ENCODE data around the gene INTS11. TPM values are rescaled to one million over a fixed set of nuclear protein-coding genes. Genes with fewer than 3 reads are reported as not detected.

Gene INTS11
- total RNA-seq, 1 donor from 2014 or later: 151 TPM

DNA sequence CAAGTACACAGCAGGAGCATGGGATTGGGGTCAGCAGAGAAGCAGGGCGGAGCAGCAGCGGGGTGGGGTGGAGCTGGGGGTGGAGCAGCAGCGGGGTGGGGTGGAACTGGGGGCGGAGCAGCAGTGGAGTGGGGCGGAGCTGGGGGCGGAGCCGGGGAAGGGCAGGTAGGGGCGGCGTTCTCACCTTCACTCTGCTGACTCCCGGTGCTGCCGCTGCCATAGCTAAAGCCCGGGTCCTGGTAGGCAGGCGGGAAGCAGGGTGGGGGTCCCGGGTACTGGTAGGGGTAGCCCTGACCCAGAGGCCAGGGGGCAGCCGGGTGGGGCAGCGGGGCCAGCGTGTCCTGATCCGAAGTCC lies 13.3 kb upstream of the INTS11 start:
- intact Hi-C loops (cut with micrococcal nuclease): no loop called here
- ATAC-seq (ENCODE audit: low read depth): peak; percentile 77
- no peaks in the 10 kb centered on the region for H3K9me3 Mint-ChIP-seq
- H3K27me3 Mint-ChIP-seq: no peaks in the 10 kb centered on the region
- H3K36me3 Mint-ChIP-seq (ENCODE audit: low read depth): peaks cover 15% of the 10 kb centered on the region
- no peak for DNase-seq
- ChIA-PET CTCF (no interaction called here), POLR2A (no interaction called here)
- no peak overlapping the region for H3K4me3 Mint-ChIP-seq
- TF ChIP-seq, protein P1, sequence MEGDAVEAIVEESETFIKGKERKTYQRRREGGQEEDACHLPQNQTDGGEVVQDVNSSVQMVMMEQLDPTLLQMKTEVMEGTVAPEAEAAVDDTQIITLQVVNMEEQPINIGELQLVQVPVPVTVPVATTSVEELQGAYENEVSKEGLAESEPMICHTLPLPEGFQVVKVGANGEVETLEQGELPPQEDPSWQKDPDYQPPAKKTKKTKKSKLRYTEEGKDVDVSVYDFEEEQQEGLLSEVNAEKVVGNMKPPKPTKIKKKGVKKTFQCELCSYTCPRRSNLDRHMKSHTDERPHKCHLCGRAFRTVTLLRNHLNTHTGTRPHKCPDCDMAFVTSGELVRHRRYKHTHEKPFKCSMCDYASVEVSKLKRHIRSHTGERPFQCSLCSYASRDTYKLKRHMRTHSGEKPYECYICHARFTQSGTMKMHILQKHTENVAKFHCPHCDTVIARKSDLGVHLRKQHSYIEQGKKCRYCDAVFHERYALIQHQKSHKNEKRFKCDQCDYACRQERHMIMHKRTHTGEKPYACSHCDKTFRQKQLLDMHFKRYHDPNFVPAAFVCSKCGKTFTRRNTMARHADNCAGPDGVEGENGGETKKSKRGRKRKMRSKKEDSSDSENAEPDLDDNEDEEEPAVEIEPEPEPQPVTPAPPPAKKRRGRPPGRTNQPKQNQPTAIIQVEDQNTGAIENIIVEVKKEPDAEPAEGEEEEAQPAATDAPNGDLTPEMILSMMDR (IDR thresholded peaks at IDR 0.05): no peak
- no peak overlapping the region for H3K27ac Mint-ChIP-seq
- no peaks in the 10 kb centered on the region for H3K4me1 Mint-ChIP-seq

DNA sequence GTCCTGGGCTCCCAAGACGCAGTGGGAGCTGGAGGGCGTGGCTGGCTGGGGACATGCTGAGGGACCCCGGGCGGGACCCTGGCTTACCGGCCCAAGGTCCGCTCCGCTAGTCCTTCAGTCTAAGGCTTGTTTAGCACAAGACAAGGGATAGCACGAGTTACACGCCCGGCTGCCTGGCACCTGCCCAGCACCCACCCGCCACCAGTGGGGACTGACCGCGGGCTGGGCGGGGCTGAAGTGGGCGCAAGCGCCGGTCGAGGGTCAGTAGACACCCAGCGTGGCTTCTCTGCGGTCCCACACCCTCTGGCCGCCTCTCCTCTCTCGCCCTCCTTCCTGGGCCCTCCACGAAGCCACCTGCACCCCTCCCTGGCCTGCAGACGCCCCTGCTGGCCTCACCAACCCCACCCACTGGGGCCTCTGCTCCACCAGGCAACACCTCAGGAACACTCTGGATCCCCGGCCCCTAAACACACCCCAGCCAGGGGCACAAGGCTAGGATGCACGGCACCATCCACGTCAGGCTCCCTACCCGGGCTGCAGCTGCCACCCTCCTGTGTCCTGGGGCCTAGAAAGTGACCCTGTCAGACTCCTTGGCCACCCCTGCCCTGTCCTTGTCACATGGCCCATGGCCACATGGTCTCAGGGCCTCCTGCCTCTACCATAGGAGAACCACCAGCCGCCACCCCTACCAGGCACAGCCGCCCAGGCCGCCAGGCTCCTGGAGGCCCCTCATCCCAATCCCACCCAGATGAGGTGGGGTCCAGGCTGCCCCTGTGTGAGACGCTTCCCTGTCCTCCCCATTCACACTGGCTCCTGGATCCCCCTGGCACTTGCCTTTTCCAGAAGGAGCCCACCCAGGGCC lies 12.7 kb upstream of the INTS11 start:
- TF ChIP-seq, protein P1 (IDR thresholded peaks at IDR 0.05): no peak
- ChIA-PET CTCF (no interaction called here), POLR2A (no interaction called here)
- Mint-ChIP-seq H3K4me1 (no peaks in the 10 kb centered on the region), H3K27me3 (no peaks in the 10 kb centered on the region), H3K27ac (no peak overlapping the region), H3K36me3 (ENCODE audit: low read depth) (peaks cover 15% of the 10 kb centered on the region), H3K4me3 (no peak overlapping the region), H3K9me3 (no peaks in the 10 kb centered on the region)
- no peak for DNase-seq
- ATAC-seq (ENCODE audit: low read depth): peak; percentile 23
- intact Hi-C loops (cut with micrococcal nuclease): no loop called here

DNA sequence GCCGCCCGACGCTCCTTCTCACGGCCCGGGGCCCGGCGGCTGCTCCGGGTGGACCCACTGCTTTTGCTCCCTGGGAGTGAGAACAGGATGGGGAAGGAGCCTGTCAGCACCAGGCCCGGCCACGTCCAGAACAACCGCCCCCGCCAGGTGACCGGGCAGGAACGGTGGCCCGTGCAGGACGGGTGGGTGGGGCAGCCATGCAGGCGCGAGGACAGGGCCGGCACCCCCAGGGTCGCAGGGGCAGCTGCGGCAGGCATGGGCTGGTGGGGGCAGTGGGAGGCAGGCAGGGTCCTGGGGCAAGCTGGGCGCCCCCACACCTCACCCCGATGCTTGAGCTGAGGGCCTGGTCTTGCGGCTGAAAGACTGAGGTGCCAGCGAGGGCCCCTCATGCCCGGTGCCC lies 12.0 kb upstream of the INTS11 start:
- ChIA-PET CTCF (no interaction called here), POLR2A (no interaction called here)
- TF ChIP-seq, protein P1 (IDR thresholded peaks at IDR 0.05): no peak
- intact Hi-C loops (cut with micrococcal nuclease): no loop called here
- Mint-ChIP-seq H3K4me1 (no peaks in the 10 kb centered on the region), H3K27me3 (no peaks in the 10 kb centered on the region), H3K27ac (no peak overlapping the region), H3K36me3 (ENCODE audit: low read depth) (peaks cover 15% of the 10 kb centered on the region), H3K9me3 (no peaks in the 10 kb centered on the region), H3K4me3 (no peak overlapping the region)
- DNase-seq: no peak
- ATAC-seq (ENCODE audit: low read depth): no peak

DNA sequence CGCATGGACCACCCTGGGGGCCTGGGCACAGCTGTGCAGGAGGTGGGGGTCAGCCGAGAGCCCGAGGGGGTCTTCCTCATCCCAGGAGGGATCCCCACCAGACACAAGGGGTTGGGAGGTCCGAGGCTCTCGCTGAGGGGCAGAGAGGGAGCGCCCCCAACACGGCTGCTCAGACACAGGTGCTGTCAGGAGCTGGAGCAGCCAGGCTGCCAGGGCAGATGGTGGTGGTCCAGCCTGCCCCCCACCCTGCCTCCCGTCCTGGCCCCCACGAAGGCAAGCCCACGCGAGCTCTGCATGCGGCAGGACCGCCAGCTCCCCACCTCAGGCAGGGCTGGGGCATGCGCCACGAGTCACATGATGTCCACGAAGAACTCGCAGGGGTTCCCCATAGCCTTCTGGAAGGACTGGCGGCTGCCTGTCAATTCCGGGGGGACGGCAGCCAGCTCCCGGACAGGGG lies 11.4 kb upstream of the INTS11 start:
- peaks cover 4% of the 10 kb centered on the region for H3K4me1 Mint-ChIP-seq
- ATAC-seq (ENCODE audit: low read depth): no peak
- POLR2A ChIA-PET: no interaction called here

DNA sequence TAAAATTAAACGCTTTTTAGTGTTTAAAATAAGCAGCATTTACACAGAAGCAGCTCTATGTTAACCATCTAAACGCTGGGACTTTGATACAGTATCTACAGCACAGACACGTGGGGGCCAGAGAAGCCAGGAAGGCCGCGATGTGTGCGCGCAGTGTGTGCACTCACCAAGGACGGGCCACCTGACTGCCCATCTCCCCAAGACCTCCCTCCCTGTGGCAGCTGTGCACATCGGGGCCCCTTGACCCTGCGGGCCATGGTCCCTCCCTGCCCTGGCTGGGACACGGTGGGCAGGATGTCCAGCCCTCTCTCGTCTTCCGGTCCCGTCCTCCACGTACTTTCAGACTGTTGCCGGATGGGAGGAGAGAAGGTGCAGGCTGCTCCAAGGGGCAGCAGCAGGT lies 10.8 kb upstream of the INTS11 start:
- POLR2A ChIA-PET: no interaction called here
- no peaks in the 10 kb centered on the region for H3K9me3 Mint-ChIP-seq
- H3K4me1 Mint-ChIP-seq: peaks cover 8% of the 10 kb centered on the region
- no peaks in the 10 kb centered on the region for H3K27me3 Mint-ChIP-seq
- TF ChIP-seq, protein P1 (IDR thresholded peaks at IDR 0.05): no peak
- peaks cover 10% of the 10 kb centered on the region for H3K36me3 Mint-ChIP-seq (ENCODE audit: low read depth)
- ATAC-seq (ENCODE audit: low read depth) (no peak), DNase-seq (no peak)
- no peak overlapping the region for H3K4me3 Mint-ChIP-seq
- intact Hi-C loops (cut with micrococcal nuclease): no loop called here
- CTCF ChIA-PET: no interaction called here
- no peak overlapping the region for H3K27ac Mint-ChIP-seq

More for the DNA sequence above, 11.4 kb upstream of the INTS11 start:
- Mint-ChIP-seq H3K36me3 (ENCODE audit: low read depth) (peaks cover 11% of the 10 kb centered on the region), H3K27ac (no peak overlapping the region), H3K9me3 (no peaks in the 10 kb centered on the region), H3K27me3 (no peaks in the 10 kb centered on the region), H3K4me3 (no peak overlapping the region)
- TF ChIP-seq, protein P1 (IDR thresholded peaks at IDR 0.05): no peak
- intact Hi-C loops (cut with micrococcal nuclease): no loop called here
- CTCF ChIA-PET: no interaction called here
- DNase-seq: no peak
